GM10248 (cell line): Measurements from ENCODE around the gene CKLF.
"Not testable (repeated sequence)": the region's sequence is repeated elsewhere in the genome, so short reads cannot be mapped to it uniquely, and the experiment has no call there.

Experiments
- CTCF ChIA-PET: fragments of 300-600 bp; sonication (Branson Sonifier 250); formaldehyde crosslinking; extraction: SDS; loops from one replicate; lab custom pipeline; 2021; ENCODE audit warnings: antibody characterized with exemption; lab: Yijun Ruan, JAX
- POLR2A ChIA-PET: fragments of 350-650 bp; sonication (Branson Sonifier 250); formaldehyde crosslinking; extraction: SDS; loops from one replicate; lab custom pipeline; 2020; ENCODE audit warnings: antibody characterized with exemption; lab: Yijun Ruan, JAX
- DNase-seq: peaks from one replicate; pipeline ENCODE4 v3.0.0; 2012; ENCODE audit errors: extremely low spot score
- CTCF ChIP-seq: IDR thresholded peaks from 2 replicates; pipeline ENCODE4 v1.5.1; 2012; ENCODE audit warnings: mild to moderate bottlenecking, low read depth; ENCODE audit errors: extremely low read depth, missing control alignments, control extremely low read depth

CKLF gene

GRCh38 chr16:66562986-66563385, 10.6 kb downstream of the CKLF start:
- no peak for TF ChIP-seq CTCF
- ChIA-PET POLR2A (no interaction called here), CTCF (interaction anchor here (0.7 to 4.5 kb wide), 14 partner anchors 9 to 330 kb away, joined by 3 to 33 read pairs (median 3); partner anchors contain the start of genes CKLF, CMTM2 and TK2)
- DNase-seq: no peak

GRCh38 chr16:66563574-66564334, 11.4 kb downstream of the CKLF start:
- no peak for TF ChIP-seq CTCF
- ChIA-PET POLR2A (no interaction called here), CTCF (interaction anchor here (0.7 to 4.5 kb wide), 14 partner anchors 11 to 206 kb away, joined by 3 to 33 read pairs (median 3); partner anchors contain the start of genes CKLF, CMTM2 and TK2)
- DNase-seq: no peak

GRCh38 chr16:66566051-66566901, 13.9 kb downstream of the CKLF start, which contains the start of gene CMTM1:
TSS of gene CMTM1 (plus strand) at chr16:66566439. CDS start at chr16:66566514, 75 bp downstream.
- CTCF ChIA-PET: no interaction called here
- no peak for DNase-seq
- POLR2A ChIA-PET: no interaction called here
- TF ChIP-seq CTCF: no peak

- CTCF ChIA-PET, DNase-seq, POLR2A ChIA-PET: not testable (repeated sequence)
Observed at GRCh38 chr16:66567270-66567669, 14.9 kb downstream of the CKLF start.

- POLR2A ChIA-PET: no interaction called here
- TF ChIP-seq CTCF: no peak
- CTCF ChIA-PET: interaction anchor here (0.9 to 2.7 kb wide), 3 partner anchors 12 to 40 kb away, joined by 3 to 11 read pairs (median 5); no protein-coding TSS in a partner anchor
Observed at GRCh38 chr16:66568355-66568754, 16.0 kb downstream of the CKLF start.

GRCh38 chr16:66569131-66569530, 16.8 kb downstream of the CKLF start:
- POLR2A ChIA-PET: no interaction called here
- TF ChIP-seq CTCF: no peak
- DNase-seq: no peak
- CTCF ChIA-PET: interaction anchor here (0.9 to 2.7 kb wide), 3 partner anchors 12 to 39 kb away, joined by 3 to 11 read pairs (median 5); no protein-coding TSS in a partner anchor

More at GRCh38 chr16:66568355-66568754, 16.0 kb downstream of the CKLF start:
- no peak for DNase-seq
